GM18909 (cell line): ENCODE results near the gene SETD5.

Source experiments
- ATAC-seq: cut with Tn5 transposase; IDR thresholded peaks from one replicate; pipeline ENCODE4 v1.9.1; 2021; ENCODE audit warnings: mild to moderate bottlenecking; ENCODE audit not compliant: unreplicated experiment, poor library complexity

SETD5 gene

DNA sequence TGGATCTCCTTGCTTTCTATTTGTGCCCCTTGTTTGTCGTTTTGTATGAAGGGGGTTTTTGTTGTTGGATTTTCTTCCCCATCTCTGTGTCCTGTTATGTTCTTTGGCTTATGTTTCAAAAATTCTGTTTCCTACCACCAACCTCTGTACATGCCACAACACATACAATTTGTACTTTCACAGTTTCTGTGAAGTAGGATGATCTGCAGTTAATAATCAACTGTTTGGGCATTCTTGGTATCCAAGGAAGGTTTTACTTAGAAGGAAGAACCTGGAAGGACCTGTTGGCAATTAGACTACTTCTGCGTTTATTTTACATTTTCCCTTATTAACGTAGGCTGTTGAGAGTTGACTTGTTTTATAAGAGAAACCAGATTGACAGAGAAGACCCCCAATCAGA lies 8.3 kb downstream of the SETD5 start:
- ATAC-seq: no peak

DNA sequence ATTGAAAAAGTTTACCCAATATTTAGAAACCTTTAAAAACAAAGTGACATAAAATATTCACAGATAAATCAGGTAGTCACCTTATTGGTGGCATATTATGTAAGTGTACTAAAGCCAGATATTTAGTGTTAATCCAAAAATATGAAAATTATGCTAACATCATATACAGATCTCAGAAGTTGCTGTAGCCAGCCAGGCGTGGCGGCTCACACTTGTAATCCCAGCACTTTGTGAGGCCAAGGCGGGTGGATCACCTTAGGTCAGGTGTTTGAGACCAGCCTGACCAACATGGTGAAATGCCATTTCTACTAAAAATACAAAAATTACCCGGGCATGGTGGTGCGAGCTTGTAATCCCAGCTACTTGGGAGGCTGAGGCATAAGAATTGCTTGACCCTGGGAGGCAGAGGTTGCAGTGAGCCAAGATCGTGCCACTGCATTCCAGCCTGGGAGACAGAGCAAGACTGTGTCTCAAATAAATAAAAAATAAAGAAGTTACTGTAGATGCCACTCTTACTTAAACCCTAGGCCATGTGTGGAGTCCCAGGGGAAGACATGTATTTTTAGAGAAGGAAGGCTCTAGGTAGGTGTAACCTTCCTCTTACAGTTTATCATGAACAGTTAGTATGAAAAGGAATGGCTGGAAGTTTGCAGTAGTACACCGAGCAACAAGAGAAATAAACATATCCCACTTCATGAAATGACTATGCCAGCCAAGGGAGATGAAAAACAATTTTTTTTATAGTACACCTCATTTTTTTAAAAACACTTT lies 9.6 kb downstream of the SETD5 start:
- no peak for ATAC-seq

DNA sequence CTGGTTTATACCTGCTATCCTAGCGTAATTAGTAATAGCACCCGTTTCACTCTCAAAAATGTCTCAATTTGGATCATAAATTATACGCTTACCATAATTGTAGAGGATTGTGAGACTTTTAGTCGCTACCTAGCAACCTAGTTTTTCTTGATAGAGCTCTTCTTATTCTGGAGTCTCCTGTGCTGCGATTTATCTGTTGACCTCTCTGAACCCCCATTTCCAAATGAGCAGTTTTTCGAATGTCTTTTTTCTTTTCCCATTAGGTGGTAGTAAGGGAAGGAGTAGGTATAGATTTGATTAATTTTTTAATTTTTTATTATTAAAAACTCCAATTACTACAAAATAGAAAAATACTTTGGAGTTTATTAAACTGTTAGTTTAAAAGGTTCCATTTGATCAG lies 10.6 kb downstream of the SETD5 start:
- no peak for ATAC-seq

DNA sequence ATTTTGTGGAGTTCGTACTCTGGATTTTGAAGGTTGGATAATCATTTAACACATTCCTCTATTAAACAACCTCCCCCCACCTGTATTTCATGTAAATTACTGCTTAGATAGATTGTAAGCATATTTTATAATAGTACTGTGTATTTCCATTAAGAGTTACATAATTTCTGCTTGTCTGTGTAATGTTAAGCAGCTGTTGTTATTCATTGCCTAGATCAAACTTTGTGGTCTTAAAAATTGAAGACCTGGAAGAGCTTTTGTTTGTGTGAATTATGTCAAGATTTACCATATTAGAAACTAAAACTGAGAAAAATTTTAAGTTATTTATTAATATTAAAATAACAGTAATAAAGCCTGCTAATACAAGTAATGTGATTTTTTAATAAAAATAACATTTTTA lies 11.1 kb downstream of the SETD5 start:
- ATAC-seq: no peak

DNA sequence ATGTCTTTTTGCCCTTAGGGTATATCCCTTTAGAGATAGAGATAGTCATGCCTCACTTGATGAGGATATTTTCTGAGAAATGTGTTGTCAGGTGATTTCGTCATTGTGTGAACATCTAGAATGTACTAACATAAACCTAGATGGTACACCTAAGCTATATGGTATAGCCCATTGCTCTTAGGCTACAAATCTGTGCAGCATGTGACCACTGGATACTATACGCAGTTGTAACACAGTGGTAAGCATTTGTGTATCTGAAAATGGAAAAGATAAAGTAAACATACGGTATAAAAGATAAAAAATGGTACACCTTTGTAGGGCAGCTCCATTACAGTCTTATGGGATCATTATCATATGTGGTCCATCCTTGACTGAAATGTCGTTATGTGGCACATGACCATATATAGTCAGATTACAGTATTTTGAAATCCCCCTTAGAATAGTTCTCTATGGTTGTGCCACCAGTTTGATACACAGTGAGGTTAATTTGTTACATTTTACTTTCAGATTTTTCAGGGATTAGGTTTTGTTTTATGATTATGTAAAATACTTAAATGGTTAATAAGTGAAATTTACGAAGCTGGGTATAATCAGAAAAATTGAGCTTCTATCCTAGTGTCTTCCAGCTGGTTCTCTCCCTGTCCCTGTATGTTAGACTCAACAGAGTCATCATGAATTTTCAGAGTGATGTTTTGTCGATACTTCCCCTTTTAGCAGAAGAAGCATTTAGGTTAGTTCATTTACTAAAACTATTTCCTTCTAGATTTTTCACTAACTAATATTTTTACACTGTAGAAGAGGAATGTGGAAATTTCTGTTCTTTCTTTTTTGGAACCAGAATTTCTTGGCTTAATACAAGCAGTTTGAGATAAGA lies 12.8 kb downstream of the SETD5 start:
- no peak for ATAC-seq

DNA sequence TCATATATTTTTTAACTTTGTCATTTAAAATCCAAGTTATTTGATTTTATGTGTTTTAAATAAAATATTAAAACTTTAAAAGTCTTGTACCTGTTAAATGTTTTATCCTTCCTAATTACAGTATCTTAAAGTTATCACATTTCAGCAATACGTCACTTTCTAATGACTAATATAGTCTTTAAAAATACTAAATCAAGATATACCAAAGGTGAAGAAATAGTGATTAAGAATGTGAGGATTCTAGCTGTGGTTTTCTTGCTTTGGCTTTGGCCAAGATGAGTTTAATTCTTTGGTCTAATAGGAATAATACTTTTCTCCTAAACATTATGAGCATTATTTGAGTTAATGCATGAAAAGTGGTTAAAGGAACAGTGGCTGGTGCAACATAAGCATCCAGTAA lies 13.9 kb downstream of the SETD5 start:
- ATAC-seq: no peak

DNA sequence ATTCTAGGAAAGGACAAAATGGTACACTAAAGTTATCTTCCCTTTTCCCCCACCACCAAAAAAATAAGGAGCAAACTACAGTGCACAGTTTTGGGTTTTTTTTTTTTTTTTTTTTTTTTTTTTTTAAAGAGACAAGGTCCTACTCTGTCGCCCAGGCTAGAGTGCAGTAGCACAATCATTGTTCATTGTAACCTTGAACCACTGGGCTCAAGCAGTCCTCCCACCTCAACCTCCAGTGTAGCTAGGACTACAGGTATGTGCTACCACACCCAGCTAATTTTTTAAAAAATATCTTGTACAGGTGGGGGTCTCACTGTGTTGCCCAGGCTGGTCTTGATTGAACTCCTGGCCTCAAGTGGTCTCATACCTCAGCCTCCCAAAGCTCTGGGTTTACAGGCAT lies 14.9 kb downstream of the SETD5 start:
- no peak for ATAC-seq

DNA sequence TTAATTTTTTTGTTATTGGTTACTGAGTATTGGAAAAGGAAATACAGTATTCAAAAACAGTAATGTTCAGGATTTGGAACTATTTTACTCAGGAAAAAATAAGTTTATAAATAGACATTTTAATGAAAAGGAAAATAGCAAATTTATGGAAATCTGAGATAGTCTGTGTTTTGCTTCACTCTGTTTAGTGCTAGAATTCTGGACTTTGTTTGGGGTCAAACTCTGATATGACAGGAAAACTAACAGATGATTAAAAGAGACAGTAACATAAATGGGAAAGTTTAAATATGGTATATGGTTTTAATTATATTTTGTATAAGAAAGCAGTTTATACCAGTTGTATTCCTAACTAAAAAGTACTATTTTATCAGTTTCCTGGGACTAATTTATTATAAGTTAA lies 17.4 kb downstream of the SETD5 start:
- no peak for ATAC-seq

DNA sequence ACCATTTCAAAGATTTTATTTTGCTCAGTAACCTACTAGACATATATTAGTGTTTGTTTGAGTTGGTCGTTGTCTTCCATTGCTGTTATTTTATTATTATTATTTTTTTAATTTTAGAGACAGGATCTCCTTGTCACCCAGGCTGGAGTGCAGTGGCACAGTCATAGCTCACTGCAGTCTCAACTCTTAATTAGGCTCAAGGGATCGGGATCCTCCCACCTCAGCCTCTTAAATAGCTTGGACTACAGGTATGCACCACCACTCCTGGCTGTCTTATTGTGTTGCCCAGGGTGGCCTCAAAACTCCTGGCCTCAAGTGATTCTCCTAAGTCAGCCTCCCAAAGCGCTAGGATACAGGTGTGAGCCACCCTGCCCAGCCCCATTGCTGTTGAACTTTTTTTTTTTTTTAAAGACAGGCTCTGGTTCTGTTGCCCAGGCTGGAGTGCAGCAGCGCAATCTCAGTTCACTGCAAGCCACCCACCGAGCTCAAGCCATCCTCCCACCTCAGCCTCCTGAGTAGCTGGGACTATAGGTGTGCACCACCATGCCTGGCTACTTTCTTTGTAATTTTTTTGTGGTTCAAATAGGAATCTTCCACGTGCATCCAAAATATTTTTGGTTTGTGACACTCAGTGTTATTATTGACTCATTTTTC lies 18.2 kb downstream of the SETD5 start:
- ATAC-seq: no peak

DNA sequence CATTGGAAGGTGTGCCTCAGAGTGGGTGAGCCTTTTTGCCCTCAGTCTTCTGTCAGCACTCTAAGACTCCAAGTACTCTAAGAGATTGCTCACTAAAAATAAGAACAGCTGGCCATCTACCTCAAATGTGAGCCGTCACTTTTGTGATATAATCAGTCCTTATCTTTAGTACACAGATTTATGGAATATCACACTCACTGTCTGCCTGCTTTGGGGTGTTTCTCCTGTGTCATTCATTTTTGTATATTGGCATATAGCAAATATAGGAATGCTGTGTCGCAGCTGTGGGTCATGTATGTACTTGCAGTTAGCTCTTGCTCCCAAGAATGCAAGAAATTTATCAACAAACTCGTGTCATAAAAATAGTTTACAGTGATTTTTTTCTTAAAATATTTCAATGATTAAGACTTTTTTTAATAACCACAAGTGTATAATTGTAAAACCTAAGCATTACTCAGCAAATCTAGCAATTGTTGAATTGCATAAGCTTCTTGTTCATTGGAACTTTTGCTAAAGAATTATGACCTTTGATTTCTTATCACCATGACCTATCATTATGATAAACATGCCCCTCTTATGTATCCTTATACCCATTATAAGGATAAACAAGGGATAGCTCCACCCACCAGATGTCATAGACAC lies 18.8 kb downstream of the SETD5 start:
- ATAC-seq: no peak

DNA sequence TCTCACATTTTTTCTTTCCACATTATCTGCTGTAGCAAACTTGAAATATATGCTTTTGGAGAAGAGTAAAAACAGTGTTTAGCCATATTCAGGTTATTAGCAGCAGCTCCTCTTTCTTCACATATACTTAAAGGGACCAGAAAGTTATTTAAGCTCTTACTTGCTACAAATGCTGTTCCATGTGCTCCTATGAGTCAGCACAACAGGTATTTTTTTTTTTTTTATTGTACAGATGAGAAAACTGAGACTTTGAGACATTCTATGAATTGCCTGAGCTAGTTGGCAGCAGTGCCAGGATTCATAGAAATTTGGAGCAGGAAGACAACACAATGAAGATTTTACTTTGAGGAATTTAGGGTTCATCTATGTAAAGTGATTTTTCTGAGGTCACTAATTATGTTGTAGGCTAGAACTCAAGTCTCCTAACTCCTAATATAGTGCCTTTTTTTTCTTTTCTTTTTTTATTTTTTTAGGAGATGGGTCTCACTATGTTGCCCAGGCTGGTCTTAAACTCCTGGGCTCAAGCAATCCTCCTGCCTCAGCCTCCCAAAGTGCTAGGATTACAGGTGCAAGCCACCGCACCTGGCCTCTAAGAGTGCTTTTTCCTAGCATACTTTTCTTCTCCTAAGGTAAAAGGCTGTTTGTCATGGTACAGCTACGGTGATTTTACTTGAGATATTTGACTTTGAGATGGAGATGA lies 23.6 kb downstream of the SETD5 start:
- ATAC-seq: no peak

DNA sequence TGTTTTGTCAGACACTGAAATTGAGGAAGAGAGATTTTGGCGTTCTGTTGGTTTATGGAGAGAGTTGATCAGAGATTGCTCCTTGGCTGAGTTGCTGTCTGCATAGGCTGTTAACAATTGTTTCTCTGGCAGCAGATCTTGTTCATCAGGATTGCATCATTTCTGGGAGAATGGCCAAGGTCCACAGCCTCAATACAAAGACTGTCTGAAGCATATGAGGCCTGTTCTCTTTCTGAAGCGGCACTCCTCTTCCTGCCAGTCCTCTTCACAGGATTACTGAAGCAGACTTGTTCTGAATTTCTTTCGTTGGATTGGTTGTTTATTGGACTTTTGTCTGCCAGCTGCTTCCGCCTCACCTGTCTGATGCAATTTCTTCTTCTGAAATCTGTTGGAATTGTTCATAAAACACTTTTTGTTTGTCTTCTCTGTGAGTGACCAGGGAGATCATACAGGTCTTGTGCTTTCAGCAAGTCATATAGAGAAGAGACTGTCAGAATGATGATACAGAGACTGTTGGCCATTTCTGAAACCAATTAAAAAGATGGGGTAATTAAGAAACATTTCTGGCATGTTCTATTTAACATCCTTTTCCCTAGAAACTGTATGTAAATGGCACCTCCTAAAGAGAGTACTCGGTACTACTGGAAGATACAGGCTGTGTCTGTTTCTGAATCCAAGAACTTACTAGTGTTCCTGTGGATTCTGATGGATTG lies 25.5 kb downstream of the SETD5 start:
- no peak for ATAC-seq

DNA sequence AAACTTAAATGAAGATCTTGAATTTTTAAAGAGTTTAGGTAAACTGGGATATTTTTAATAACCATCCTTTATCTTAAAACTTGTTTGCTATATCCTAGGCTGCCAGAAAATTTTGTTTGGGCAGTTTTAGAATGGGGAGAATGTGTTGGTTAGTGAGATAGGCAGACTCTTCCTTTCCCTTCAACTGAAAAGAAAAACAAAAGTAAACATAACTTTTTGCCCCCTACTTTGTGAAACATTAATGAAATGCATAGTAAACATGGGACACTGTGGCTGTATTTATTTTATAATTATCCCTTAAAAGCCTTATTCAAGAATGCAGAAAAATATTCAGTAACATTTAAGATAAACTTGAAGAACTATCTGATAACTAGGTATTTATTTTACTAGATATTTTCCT lies 31.0 kb downstream of the SETD5 start:
- ATAC-seq: no peak

DNA sequence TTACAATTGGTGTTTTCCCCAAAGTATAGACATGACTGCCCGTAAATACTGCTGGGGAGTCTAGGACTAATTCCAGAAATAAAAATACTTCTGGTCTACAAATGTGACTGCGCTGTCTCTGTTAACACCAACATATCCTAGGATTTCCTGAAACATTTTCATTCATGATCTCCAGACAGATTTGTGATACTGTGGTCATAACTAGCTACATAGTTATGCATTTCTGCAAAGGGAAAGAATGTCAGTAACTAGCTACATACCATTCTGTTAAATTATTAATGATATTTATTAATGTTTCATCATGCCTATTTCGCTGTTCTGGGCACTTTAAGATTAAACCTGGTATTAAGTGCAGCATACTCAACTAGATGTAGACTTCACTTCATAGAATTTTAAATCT lies 33.3 kb downstream of the SETD5 start:
- ATAC-seq: no peak

DNA sequence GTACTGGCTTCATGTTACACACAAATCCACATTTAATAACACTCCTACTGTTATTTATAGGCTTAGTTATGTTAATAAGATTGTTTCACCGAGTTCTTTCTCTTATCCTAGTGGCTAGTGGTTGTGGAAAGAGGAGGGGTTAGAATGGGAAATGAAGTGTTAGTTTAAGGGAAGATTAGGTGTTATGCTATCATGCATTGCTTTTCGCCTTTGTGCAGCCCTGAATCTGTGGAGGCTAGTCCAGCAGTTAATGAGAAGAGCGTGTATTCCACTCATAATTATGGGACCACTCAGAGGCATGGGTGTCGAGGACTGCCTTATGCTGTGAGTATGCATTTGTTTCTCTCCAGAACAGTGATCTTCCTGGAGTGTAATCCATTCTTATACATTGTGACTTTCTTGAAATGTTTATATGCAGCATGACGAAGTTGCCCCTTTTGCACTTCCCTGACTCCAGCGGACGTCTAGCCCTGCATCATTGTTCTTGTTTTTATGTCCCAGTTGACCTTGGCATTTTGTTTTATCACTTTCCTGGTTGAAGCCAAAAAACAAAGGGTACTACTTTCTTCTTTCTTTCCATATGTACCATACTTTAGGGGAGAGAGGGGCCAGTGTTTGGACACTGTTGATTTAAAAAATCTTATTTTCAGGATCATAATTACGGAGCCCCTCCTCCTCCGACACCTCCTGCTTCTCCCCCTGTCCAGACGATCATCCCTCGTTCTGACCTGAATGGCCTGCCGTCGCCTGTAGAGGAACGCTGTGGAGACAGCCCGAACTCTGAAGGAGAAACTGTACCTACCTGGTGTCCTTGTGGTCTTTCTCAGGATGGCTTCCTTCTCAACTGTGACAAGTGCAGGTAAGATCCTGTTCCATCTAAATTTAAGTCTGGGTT lies 36.5 kb downstream of the SETD5 start:
- no peak for ATAC-seq

DNA sequence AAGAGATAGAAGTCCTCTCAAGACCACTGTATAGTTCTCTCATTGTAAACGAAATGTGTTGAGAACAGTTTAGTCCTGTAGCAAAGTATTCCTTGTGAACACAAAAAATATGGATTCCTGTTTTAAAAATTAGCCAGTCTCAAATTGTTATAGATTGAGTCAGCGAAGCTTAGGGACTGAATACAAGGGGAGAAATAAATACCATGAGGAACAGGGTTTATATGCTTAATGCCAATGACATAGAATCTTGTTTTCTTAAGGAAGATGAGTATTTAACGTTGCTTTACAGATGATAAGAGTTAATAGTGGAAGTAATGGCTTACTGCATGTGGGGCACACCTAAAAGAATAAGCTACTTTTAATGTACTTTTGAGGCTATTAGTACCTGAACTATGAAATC lies 37.9 kb downstream of the SETD5 start:
- ATAC-seq: no peak

DNA sequence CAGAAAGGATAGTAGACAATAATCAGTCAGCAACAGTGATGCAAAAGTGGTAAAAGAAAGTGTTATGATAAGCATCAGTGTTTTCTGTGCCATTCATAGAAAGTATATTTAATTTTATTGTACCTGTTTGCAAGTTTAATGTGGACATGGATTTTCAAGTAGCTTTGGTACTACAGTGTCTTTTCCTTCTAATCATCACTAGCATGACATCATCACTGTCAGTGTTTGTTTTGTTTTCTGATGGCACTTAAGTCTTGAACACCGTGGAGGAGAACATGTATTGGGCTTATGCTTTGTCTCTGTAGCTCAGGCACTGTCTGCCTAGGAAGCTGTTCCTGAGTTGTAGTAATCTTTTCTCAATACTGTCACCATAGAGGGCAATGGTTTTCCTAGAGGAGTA lies 41.9 kb downstream of the SETD5 start:
- ATAC-seq: no peak

DNA sequence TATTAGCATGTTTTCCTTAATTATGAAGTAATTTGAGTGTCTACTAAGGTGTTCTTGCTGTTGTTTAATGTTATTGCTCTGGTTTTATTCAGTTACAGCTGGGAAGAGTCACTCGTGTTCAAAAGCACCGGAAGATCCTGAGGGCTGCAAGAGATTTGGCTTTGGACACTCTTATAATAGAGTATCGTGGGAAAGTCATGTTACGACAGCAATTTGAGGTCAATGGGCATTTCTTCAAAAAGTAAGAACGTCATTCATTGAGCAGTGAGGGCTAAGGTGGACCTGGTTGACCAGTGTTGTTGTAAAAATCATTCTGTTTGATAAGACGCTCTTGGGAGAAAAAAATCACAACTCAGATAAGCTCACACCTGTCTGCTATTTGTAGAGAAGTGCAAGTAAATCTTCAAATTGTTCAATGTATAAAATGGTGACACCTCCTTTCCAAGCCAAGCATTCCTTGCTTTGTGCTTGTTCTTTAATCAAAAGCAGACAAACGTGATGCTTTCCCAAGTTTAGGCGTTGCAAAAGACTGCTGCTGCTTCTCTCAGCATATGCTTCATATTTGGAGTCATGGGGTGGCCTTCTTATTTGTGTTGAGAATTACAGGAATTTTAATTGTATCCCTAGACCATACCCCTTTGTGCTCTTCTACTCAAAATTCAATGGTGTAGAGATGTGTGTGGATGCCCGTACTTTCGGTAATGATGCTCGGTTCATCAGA lies 44.2 kb downstream of the SETD5 start:
- no peak for ATAC-seq
